Measurements from ENCODE around the gene LTA.

DNA sequence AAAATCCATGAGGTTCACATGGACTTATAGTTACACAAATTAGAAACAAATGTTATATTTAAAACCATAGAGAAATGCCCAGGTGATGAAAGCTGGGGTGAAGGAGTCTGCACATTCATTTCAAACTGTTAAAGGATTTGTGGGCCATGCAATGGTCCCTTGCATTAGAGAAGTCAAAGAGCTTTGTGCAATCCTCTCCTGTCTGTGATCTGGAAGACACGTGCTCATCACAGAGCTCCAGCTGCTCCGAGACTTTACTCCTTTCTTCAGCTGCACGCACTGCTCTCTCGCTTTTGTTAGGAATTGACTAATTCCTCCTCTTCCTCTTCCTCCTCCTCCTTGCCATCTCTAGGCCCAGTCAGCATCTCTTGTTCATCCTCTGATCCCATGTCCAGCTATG, 38.9 kb downstream of the LTA start:
- TF ChIP-seq, protein P1, sequence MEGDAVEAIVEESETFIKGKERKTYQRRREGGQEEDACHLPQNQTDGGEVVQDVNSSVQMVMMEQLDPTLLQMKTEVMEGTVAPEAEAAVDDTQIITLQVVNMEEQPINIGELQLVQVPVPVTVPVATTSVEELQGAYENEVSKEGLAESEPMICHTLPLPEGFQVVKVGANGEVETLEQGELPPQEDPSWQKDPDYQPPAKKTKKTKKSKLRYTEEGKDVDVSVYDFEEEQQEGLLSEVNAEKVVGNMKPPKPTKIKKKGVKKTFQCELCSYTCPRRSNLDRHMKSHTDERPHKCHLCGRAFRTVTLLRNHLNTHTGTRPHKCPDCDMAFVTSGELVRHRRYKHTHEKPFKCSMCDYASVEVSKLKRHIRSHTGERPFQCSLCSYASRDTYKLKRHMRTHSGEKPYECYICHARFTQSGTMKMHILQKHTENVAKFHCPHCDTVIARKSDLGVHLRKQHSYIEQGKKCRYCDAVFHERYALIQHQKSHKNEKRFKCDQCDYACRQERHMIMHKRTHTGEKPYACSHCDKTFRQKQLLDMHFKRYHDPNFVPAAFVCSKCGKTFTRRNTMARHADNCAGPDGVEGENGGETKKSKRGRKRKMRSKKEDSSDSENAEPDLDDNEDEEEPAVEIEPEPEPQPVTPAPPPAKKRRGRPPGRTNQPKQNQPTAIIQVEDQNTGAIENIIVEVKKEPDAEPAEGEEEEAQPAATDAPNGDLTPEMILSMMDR (IDR thresholded peaks at IDR 0.05): no peak
- TF ChIP-seq, protein P2, sequence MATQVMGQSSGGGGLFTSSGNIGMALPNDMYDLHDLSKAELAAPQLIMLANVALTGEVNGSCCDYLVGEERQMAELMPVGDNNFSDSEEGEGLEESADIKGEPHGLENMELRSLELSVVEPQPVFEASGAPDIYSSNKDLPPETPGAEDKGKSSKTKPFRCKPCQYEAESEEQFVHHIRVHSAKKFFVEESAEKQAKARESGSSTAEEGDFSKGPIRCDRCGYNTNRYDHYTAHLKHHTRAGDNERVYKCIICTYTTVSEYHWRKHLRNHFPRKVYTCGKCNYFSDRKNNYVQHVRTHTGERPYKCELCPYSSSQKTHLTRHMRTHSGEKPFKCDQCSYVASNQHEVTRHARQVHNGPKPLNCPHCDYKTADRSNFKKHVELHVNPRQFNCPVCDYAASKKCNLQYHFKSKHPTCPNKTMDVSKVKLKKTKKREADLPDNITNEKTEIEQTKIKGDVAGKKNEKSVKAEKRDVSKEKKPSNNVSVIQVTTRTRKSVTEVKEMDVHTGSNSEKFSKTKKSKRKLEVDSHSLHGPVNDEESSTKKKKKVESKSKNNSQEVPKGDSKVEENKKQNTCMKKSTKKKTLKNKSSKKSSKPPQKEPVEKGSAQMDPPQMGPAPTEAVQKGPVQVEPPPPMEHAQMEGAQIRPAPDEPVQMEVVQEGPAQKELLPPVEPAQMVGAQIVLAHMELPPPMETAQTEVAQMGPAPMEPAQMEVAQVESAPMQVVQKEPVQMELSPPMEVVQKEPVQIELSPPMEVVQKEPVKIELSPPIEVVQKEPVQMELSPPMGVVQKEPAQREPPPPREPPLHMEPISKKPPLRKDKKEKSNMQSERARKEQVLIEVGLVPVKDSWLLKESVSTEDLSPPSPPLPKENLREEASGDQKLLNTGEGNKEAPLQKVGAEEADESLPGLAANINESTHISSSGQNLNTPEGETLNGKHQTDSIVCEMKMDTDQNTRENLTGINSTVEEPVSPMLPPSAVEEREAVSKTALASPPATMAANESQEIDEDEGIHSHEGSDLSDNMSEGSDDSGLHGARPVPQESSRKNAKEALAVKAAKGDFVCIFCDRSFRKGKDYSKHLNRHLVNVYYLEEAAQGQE (IDR thresholded peaks at IDR 0.05; ENCODE audit: insufficient read depth in 1 of 2, low read depth in 2 of 2, low read length in 1 of 2): no peak
- TF ChIP-seq POLR2AphosphoS5 (IDR thresholded peaks at IDR 0.05; ENCODE audit: low read depth, low read length) (no peak), SIN3A (IDR thresholded peaks at IDR 0.05; ENCODE audit: borderline replicate concordance, insufficient read depth, low read depth, low read length) (no peak), TCF7L2 (IDR thresholded peaks at IDR 0.05; ENCODE audit: low read depth, low read length) (no peak)

Measured in Panc1 (cell line).